ENCODE measurements around the gene BLOC1S2.

Gene BLOC1S2

GRCh38 chr10:100286051-100287033, at the start of gene BLOC1S2:
Gene BLOC1S2, minus strand, starts transcription at chr10:100286680. Its CDS starts 21 bp downstream, at chr10:100286659.
- peak; percentile 95 to 97 for DNase-seq
- TF ChIP-seq POLR2A (IDR thresholded peaks at IDR 0.05; ENCODE audit: low read length) (peak; percentile 96), GATA1 (IDR thresholded peaks at IDR 0.05; ENCODE audit: low read depth, low read length) (no peak)

- DNase-seq: no peak
- TF ChIP-seq GATA1 (IDR thresholded peaks at IDR 0.05; ENCODE audit: low read depth, low read length) (no peak), POLR2A (IDR thresholded peaks at IDR 0.05; ENCODE audit: low read length) (no peak)
Measured at GRCh38 chr10:100334762-100335161, 48.3 kb upstream of the BLOC1S2 start.

DNA sequence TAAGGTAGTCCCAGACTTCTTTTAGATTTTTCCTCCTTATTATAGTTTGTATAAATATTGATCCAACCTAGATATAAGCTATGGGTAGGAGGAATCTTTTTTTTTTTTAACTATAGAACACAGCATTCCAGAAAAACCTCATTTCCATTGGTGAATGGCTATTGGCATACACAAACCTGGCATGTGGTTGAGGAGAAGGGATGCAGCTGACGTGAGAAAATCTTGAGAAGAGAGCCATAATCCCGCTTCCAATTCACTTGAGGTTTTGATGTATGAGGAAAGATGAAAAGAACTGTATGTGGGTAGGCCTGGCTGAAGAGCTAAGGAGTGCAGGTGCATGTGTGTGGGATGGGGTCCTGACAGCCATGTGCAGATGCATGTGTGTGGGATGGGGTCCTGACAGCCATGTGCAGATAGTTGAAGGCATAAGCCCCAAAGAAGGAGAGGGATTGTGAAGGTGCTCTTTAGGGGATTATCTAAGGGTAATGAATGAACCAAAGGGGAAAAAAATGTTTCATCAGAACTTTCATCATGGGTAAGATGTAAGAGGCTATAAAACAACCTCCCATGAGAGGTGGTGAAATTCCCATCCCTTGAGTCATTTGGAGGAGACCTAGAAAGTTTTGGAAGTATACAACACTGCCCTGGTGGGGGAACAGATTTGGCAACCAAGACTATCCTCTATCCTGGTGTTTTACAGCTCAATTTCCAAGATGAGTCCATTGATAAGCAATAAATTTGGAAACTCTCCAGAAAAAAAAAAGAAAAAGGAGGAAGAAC, 47.4 kb upstream of the BLOC1S2 start:
- TF ChIP-seq POLR2A (IDR thresholded peaks at IDR 0.05; ENCODE audit: low read length) (no peak), GATA1 (IDR thresholded peaks at IDR 0.05; ENCODE audit: low read depth, low read length) (no peak)
- no peak for DNase-seq

- DNase-seq: no peak
- TF ChIP-seq GATA1 (IDR thresholded peaks at IDR 0.05; ENCODE audit: low read depth, low read length): no peak
Measured at GRCh38 chr10:100333106-100333505, 46.6 kb upstream of the BLOC1S2 start.

GRCh38 chr10:100330079-100330478, 43.6 kb upstream of the BLOC1S2 start, which contains the start of gene PKD2L1:
Gene PKD2L1, minus strand, starts transcription at chr10:100330228. Its CDS starts 125 bp downstream, at chr10:100330103.
- no peak for DNase-seq
- TF ChIP-seq GATA1 (IDR thresholded peaks at IDR 0.05; ENCODE audit: low read depth, low read length) (no peak), POLR2A (IDR thresholded peaks at IDR 0.05; ENCODE audit: low read length) (no peak)

DNA sequence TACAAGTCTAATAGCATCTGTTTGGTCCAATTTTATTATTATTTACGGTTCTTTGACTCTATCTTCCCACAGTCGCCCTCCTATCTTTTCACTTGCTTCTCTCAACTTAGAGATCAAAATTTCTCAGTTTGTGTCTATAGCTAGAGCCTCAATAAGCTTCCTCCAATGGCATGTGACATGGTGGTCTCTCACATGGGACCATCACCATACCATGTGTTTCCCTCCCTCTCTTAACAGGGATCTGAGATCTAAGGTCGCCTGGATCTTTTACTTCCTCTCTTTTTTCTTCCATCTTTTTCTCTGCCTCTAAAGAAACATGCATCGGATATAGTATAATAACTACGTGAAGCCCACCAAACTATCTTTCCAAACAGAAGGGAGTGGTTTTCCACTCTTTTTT, 41.7 kb upstream of the BLOC1S2 start:
- DNase-seq: no peak
- TF ChIP-seq GATA1 (IDR thresholded peaks at IDR 0.05; ENCODE audit: low read depth, low read length) (no peak), POLR2A (IDR thresholded peaks at IDR 0.05; ENCODE audit: low read length) (no peak)

DNA sequence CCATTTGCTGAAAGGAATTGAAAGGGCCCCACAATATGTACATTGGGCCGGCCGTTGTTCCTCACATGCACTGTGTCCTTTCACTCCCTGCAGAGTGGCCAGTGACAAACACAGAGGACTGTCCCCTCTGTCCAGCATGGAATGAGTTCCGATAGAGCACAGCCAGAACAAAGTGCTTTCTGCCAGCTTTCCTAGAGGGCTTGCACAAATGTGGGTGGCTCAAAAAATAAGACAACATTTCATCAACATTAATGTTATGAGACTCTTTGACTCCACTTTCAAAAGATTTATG, 41.2 kb upstream of the BLOC1S2 start:
- TF ChIP-seq POLR2A (IDR thresholded peaks at IDR 0.05; ENCODE audit: low read length) (no peak), GATA1 (IDR thresholded peaks at IDR 0.05; ENCODE audit: low read depth, low read length) (no peak)

DNA sequence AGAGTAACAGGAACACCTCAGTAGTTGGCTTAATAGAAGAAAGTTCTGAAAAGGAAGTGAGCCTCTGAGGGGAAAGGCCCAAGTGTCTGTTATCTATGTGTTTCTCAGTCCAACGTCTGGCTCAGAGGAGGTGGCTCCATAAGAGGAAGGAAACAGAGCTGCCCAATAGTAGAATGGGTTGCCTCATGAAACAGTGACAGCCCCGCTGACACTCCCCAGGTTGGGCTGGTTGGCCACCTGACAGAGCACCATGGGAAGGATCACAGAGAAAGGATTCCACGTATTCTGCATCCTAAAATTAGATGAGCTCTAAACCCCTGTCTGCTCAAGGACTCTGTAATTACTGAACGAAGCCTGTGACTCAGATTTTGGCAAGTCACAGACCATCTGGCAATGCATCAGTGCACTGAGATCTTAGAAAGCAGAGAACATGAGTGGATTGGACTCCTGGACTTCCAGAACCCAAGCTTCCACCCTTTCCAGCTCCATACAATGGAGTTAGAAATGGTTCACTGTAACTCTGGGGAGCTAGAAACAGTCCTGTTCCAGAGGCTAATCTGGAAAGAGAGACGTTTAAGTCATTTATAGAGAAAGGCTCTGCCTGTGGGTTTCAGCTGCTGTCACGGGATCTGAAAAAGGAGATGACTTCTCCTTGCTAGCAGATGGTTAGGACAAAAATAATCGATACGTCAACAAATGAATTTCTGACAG, 40.7 kb upstream of the BLOC1S2 start:
- no peak for TF ChIP-seq POLR2A (IDR thresholded peaks at IDR 0.05; ENCODE audit: low read length)
- TF ChIP-seq GATA1 (IDR thresholded peaks at IDR 0.05; ENCODE audit: low read depth, low read length): no peak
- DNase-seq: no peak

More for the DNA sequence above, 41.2 kb upstream of the BLOC1S2 start:
- DNase-seq: no peak

DNA sequence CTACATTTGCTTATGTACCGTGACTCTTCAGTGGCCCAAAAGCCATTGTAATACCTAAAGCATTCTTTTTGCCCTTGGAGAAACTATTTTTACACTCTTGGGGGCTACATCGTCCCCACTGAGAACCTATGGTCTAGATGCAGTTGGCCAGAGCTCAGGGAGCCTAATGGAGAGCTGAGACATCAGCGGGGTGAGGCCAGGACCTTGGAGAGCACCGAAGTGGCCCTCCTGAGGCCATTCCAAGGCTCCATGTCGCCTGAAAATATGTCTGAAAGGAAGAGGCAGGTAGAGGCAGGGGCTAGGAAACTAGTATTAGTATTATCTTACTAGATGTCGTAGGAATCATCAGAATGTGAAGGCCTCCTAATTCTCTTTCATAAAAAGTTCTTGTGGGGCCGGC, 38.7 kb upstream of the BLOC1S2 start:
- DNase-seq: no peak
- TF ChIP-seq POLR2A (IDR thresholded peaks at IDR 0.05; ENCODE audit: low read length) (no peak), GATA1 (IDR thresholded peaks at IDR 0.05; ENCODE audit: low read depth, low read length) (no peak)

- TF ChIP-seq POLR2A (IDR thresholded peaks at IDR 0.05; ENCODE audit: low read length) (no peak), GATA1 (IDR thresholded peaks at IDR 0.05; ENCODE audit: low read depth, low read length) (no peak)
- DNase-seq: no peak
Measured at GRCh38 chr10:100319707-100320402, 33.4 kb upstream of the BLOC1S2 start.

GRCh38 chr10:100318207-100318606, 31.7 kb upstream of the BLOC1S2 start:
- no peak for TF ChIP-seq GATA1 (IDR thresholded peaks at IDR 0.05; ENCODE audit: low read depth, low read length)
- TF ChIP-seq POLR2A (IDR thresholded peaks at IDR 0.05; ENCODE audit: low read length): no peak
- DNase-seq: no peak

- DNase-seq: no peak
- TF ChIP-seq GATA1 (IDR thresholded peaks at IDR 0.05; ENCODE audit: low read depth, low read length) (no peak), POLR2A (IDR thresholded peaks at IDR 0.05; ENCODE audit: low read length) (no peak)
Measured at GRCh38 chr10:100315615-100316014, 29.1 kb upstream of the BLOC1S2 start.

- TF ChIP-seq GATA1 (IDR thresholded peaks at IDR 0.05; ENCODE audit: low read depth, low read length): no peak
- no peak for TF ChIP-seq POLR2A (IDR thresholded peaks at IDR 0.05; ENCODE audit: low read length)
Measured at GRCh38 chr10:100311298-100311697, 24.8 kb upstream of the BLOC1S2 start.

More at GRCh38 chr10:100311298-100311697, 24.8 kb upstream of the BLOC1S2 start:
- DNase-seq: no peak
